Osteoblast (primary cell): ENCODE data around the gene ADGRA3. TPM values are rescaled to one million over a fixed set of nuclear protein-coding genes. Genes with fewer than 3 reads are reported as not detected.

Experiments used
- DNase-seq: peaks from one replicate; pipeline ENCODE4 v3.0.0; 2011; ENCODE audit warnings: low spot score, mixed read lengths; ENCODE audit not compliant: insufficient read length; ENCODE audit errors: missing footprints
- H2AFZ ChIP-seq: 2 replicates; pipeline ENCODE4 v1.6.0; 2011; ENCODE audit warnings: mild to moderate bottlenecking, low read length
- H3K27ac ChIP-seq: 2 replicates; pipeline ENCODE4 v1.5.1; 2011; ENCODE audit warnings: mild to moderate bottlenecking, low read depth, low read length, moderate library complexity
- H3K27me3 ChIP-seq: 2 replicates; pipeline ENCODE4 v1.6.0; 2012; ENCODE audit warnings: mild to moderate bottlenecking, control low read depth, inconsistent platforms, low read length, moderate library complexity; ENCODE audit not compliant: insufficient read depth
- H3K36me3 ChIP-seq: 2 replicates; pipeline ENCODE4 v1.5.1; 2011; ENCODE audit warnings: mild to moderate bottlenecking, low read length, control low read depth, moderate library complexity; ENCODE audit not compliant: insufficient read depth
- H3K4me1 ChIP-seq: 2 replicates; pipeline ENCODE4 v1.5.1; 2011; ENCODE audit warnings: mild to moderate bottlenecking, low read length, control low read depth, moderate library complexity; ENCODE audit not compliant: insufficient read depth
- H3K4me2 ChIP-seq: 2 replicates; pipeline ENCODE4 v1.6.0; 2011; ENCODE audit warnings: mild to moderate bottlenecking, low read length; ENCODE audit not compliant: insufficient read depth
- H3K4me3 ChIP-seq: fragments of 200-600 bp; sonication (generic); 3 replicates; pipeline ENCODE4 v1.5.1; 2012; ENCODE audit warnings: mild to moderate bottlenecking, low read length, inconsistent platforms; ENCODE audit not compliant: insufficient read depth
- H3K79me2 ChIP-seq: 2 replicates; pipeline ENCODE4 v1.6.0; 2012; ENCODE audit warnings: mild to moderate bottlenecking, low read length, control low read depth, inconsistent platforms; ENCODE audit not compliant: insufficient read depth
- H3K9me3 ChIP-seq: 2 replicates; pipeline ENCODE4 v1.5.1; 2011; ENCODE audit warnings: low read depth, low read length, control low read depth
- H4K20me1 ChIP-seq: 2 replicates; pipeline ENCODE4 v1.6.0; 2012; ENCODE audit warnings: mild to moderate bottlenecking, low read length, control low read depth; ENCODE audit not compliant: insufficient read depth
- CTCF ChIP-seq: IDR thresholded peaks from 2 replicates; pipeline ENCODE4 v1.5.1; 2011; ENCODE audit warnings: mild to moderate bottlenecking, low read depth, low read length, moderate library complexity; ENCODE audit errors: extremely low read depth
- total RNA-seq: library from RNA; depleted of rRNA; stranded (reverse); fragments of >200 nt; gene quantifications from 2 replicates; pipeline ENCODE4 v1.2.3, GENCODE V29; 2012

ADGRA3 gene
- total RNA-seq, 1 donor: 25.3 TPM

- DNase-seq: no peak
- Histone ChIP-seq H3K4me2 (no peak overlapping the region), H3K27me3 (no peaks in the 10 kb centered on the region), H3K79me2 (no peaks in the 10 kb centered on the region), H2AFZ (no peak overlapping the region), H3K36me3 (no peaks in the 10 kb centered on the region), H3K4me1 (no peaks in the 10 kb centered on the region), H3K9me3 (no peaks in the 10 kb centered on the region), H3K4me3 (no peak overlapping the region), H3K27ac (no peak overlapping the region), H4K20me1 (no peaks in the 10 kb centered on the region)
- no peak for TF ChIP-seq CTCF
Observed at GRCh38 chr4:22369901-22370562, 145.8 kb downstream of the ADGRA3 start.

GRCh38 chr4:22363787-22364186 is 152.1 kb downstream of the ADGRA3 start:
- H3K79me2 ChIP-seq: no peaks in the 10 kb centered on the region
- DNase-seq: no peak
- H3K9me3 ChIP-seq: no peaks in the 10 kb centered on the region
- no peaks in the 10 kb centered on the region for H4K20me1 ChIP-seq
- H3K4me3 ChIP-seq: no peak overlapping the region
- H2AFZ ChIP-seq: peak overlapping the region; percentile 50
- peak overlapping the region; percentile 47 for H3K4me2 ChIP-seq
- H3K4me1 ChIP-seq: peaks cover 20% of the 10 kb centered on the region
- peak overlapping the region; percentile 17 for H3K27ac ChIP-seq
- no peaks in the 10 kb centered on the region for H3K36me3 ChIP-seq
- no peak for TF ChIP-seq CTCF
- H3K27me3 ChIP-seq: no peaks in the 10 kb centered on the region

- Histone ChIP-seq H3K4me1 (peaks cover 20% of the 10 kb centered on the region), H3K9me3 (no peaks in the 10 kb centered on the region), H3K27me3 (no peaks in the 10 kb centered on the region), H2AFZ (no peak overlapping the region), H3K4me3 (no peak overlapping the region), H3K4me2 (peak overlapping the region; percentile 47), H3K79me2 (no peaks in the 10 kb centered on the region), H3K27ac (no peak overlapping the region), H4K20me1 (no peaks in the 10 kb centered on the region), H3K36me3 (no peaks in the 10 kb centered on the region)
- no peak for TF ChIP-seq CTCF
- DNase-seq: no peak
Observed at GRCh38 chr4:22363036-22363435, 152.8 kb downstream of the ADGRA3 start.

GRCh38 chr4:22356987-22357596 is 158.8 kb downstream of the ADGRA3 start:
- H3K4me1 ChIP-seq: no peaks in the 10 kb centered on the region
- H3K9me3 ChIP-seq: no peaks in the 10 kb centered on the region
- peak overlapping the region; percentile 67 for H2AFZ ChIP-seq
- no peaks in the 10 kb centered on the region for H4K20me1 ChIP-seq
- DNase-seq: peak; percentile 80
- H3K27ac ChIP-seq: no peak overlapping the region
- no peaks in the 10 kb centered on the region for H3K79me2 ChIP-seq
- H3K27me3 ChIP-seq: no peaks in the 10 kb centered on the region
- no peak overlapping the region for H3K4me3 ChIP-seq
- H3K4me2 ChIP-seq: no peak overlapping the region
- H3K36me3 ChIP-seq: no peaks in the 10 kb centered on the region
- TF ChIP-seq CTCF: peak; percentile 60
